AG09309 (cell line): ENCODE results near the gene IMP3.

Experiments used
- DNase-seq: peaks from one replicate; pipeline ENCODE4 v3.0.0-alpha.2; 2010; ENCODE audit warnings: low read depth
- H3K4me3 ChIP-seq: 2 replicates; pipeline ENCODE4 v1.5.1; 2011; ENCODE audit warnings: mild to moderate bottlenecking, low read depth, low read length, moderate library complexity; ENCODE audit not compliant: control insufficient read depth
- TF ChIP-seq, protein P1 (sequence below): IDR thresholded peaks from 2 replicates; pipeline ENCODE4 v1.5.1; 2011; ENCODE audit warnings: mild to moderate bottlenecking, low read depth, low read length, inconsistent platforms; ENCODE audit not compliant: insufficient read depth, control insufficient read depth; ENCODE audit errors: missing control alignments

IMP3 gene

DNA sequence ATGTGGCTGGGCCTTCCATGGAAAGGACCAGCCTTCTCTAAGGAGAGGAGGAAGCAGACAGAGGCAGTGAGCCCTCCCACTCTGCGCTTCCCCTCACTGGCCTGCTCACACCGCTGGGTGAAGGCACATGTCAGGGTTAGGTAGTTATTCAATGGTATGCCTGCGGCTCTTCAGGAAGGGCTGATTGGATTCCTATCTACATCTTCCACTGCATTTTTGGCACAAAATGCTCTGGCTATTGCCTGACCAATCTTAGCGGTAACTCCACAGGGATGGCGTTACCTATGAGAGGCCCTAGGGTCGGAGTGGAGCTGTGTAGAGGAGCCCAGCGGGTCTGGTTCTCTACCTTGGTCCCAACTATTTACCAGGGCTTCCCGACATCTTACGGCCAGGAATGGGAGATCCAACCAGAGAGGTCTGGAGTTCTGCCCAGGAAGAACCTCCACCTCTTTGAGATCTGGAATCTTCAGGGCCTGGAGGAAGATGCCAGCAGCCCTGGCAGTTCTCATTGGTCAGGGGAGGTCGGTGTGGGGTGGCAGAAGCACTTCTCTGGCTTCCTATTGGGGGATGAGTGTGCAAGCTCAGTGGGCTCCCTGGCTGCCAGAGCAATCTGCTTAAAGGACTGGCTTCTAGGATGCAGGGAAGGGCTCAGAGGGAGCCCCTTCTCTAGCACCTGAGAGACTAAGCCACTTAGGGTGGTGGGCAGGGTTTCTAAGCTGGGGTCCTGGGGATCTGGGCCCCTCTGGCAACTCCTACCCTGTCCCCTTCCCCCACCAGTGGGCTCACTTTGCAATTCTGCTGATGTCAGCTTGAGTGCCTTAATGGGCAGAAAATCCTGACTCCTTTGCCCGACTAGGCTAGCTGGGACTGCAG lies 31.9 kb upstream of the IMP3 start:
- TF ChIP-seq, protein P1, sequence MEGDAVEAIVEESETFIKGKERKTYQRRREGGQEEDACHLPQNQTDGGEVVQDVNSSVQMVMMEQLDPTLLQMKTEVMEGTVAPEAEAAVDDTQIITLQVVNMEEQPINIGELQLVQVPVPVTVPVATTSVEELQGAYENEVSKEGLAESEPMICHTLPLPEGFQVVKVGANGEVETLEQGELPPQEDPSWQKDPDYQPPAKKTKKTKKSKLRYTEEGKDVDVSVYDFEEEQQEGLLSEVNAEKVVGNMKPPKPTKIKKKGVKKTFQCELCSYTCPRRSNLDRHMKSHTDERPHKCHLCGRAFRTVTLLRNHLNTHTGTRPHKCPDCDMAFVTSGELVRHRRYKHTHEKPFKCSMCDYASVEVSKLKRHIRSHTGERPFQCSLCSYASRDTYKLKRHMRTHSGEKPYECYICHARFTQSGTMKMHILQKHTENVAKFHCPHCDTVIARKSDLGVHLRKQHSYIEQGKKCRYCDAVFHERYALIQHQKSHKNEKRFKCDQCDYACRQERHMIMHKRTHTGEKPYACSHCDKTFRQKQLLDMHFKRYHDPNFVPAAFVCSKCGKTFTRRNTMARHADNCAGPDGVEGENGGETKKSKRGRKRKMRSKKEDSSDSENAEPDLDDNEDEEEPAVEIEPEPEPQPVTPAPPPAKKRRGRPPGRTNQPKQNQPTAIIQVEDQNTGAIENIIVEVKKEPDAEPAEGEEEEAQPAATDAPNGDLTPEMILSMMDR = no peak
- no peak overlapping the region for H3K4me3 ChIP-seq
- no peak for DNase-seq

DNA sequence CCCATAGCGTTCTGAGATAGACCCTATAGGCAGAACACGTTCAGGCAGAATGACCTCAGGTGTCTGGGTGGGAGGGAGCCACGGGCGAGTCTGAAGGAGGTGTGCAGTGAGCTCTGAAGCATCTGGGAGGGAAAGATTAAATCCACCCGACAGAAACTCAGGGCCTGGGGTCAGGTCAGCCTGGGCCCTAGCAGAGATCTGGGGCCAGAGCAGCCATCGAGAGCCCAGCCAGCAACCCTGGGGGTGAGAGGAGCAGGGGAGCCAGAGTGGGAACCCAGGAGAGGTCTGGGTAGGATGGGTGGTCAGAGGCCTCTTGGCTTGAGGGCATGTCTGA lies 29.8 kb upstream of the IMP3 start:
- TF ChIP-seq, protein P1 = no peak
- no peak for DNase-seq

DNA sequence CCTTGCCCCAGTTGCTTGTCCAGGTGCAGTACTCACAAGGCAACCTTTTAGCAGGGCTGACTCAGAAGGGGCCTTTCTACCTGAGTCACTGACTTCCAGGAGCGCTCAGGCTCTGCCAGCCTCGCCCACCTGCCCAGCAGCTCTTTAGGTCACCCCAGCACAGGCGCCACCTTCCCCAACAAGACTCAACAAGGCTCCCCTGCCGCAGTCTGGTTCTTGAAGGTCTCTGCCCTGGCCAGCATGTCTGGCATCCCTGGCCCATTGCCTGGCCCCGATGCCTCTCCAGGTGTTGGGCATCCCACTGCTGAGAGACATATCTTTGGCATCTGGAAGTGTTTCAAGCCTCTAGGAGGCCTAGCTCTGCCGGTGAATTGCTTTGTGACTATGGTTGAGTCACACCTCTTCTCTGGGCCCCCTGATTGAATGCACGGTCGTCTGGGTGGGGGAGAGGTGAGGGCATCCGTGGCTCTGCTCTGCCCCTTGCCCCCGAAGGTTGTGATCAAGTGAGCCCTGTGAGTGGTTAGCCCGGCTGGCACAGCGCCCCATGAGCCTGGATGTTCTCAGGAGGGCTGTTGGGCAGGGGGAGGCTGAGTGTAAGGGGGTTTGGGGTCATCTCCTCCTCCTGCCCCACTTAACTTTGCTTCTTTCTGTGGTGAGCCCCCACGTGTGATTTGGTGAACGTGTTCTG lies 29.3 kb upstream of the IMP3 start:
- DNase-seq = no peak
- TF ChIP-seq, protein P1 = no peak
- no peak overlapping the region for H3K4me3 ChIP-seq

More for the DNA sequence above, 29.8 kb upstream of the IMP3 start:
- H3K4me3 ChIP-seq = no peak overlapping the region

DNA sequence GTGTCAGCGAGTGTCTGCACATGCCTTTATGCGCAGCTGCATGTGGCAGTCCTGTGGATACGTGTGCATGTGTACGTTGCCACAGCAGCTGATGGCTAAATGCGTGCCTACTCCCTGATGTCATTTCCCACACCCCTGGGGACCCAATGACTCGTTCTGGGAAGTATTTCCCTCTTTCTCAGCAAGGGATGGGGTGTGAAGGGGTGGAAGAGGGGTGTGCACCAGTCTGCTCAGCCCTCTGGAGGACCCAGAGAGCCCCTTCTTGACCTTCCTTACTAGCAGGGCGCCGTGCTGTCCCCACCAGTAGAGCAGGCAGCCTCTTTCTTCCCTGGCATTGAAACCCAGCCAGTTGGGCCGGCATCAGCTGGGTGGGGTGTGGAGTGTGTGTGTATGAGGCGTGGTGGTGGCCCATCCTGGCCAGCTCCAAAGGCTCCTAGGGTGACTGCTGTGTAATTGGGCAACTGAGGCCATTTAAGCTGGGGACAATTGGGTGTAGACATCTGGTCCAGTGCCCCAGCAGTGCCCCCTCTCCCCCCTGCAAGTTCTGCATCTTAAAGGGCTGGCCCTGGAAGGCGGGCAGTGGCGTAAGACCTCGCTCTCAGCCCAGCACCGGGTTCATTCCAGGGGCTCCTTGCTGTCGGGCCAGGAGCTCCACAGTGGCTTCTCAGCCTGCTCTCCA lies 26.9 kb upstream of the IMP3 start:
- TF ChIP-seq, protein P1 = no peak
- DNase-seq = peak; percentile 97
- no peak overlapping the region for H3K4me3 ChIP-seq

DNA sequence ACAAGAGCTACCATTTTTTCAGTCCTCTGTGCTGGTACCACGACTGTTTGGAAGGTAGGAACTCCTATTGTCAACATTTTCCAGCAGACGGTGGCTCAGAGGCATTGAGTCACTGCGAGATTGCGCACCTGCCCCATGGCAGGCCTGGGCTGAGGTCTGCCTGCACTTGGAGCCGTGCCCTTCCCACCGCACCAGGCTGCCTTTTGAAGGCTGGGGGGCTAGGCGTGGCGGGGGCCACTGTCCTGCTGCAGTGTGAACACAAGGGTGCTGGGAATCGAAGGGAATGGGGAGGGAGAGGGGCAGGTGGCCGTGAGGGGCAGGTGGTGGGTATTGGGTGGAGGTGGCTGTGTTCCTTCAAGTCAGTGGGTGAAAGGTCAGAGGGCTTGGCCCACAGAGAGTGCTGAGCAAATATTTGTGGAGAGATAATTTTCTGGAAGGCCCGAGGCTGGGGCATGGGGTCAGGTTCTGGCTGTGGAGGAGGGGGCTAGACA lies 24.0 kb upstream of the IMP3 start:
- no peak for DNase-seq
- TF ChIP-seq, protein P1 = no peak
- H3K4me3 ChIP-seq = no peak overlapping the region

DNA sequence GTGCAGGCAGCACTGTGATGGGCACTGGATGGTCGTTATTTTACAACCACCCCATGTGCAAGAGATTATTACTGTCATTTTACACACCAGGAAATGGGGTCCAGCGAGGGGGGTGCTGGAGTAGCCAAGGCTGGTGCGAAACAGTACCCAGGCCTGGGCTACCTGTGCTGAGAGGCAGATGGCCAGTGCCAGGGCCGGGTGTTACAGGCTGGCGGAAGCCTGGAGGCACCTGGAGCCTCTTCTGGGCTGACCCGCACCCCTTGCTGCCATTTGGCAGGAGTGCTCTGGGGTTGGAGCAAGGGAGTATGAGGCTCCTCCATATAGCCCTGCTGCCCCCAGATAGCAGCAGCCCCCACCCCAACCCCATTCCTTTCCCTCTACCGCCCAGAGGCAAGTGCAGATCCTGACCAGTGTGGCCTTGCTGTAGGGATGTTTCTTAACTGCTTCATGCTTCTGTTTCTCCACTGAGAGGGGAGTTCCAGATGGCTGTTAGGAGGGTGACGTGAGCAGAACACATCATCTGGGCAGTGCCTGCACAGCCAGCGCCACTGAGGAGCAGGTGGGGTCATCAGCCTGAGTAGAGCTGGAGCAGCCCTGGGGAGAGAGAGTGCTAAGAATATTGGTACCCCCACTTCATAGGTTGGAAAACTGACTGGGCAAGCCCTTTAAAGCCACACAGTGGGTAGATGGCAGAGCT lies 22.9 kb upstream of the IMP3 start:
- H3K4me3 ChIP-seq = no peak overlapping the region
- DNase-seq = no peak
- TF ChIP-seq, protein P1 = no peak
